NB4 (cell line): Measurements from ENCODE around the gene CDC42EP3.

Source experiments
- POLR2A ChIP-seq: IDR thresholded peaks from 2 replicates; pipeline ENCODE4 v1.6.1; 2011; ENCODE audit warnings: mild to moderate bottlenecking; ENCODE audit not compliant: insufficient read length; ENCODE audit errors: extremely low read depth
- TF ChIP-seq, protein P1 (sequence below): IDR thresholded peaks from one replicate; pipeline ENCODE4 v1.5.1; 2012; ENCODE audit warnings: low read depth, low read length
- TF ChIP-seq, protein P2 (sequence below): IDR thresholded peaks from 2 replicates; pipeline ENCODE4 v1.6.1; 2011; ENCODE audit warnings: low read depth, low read length

GRCh38 chr2:37630301-37630700, 41.1 kb downstream of the CDC42EP3 start:
- TF ChIP-seq, protein P1, sequence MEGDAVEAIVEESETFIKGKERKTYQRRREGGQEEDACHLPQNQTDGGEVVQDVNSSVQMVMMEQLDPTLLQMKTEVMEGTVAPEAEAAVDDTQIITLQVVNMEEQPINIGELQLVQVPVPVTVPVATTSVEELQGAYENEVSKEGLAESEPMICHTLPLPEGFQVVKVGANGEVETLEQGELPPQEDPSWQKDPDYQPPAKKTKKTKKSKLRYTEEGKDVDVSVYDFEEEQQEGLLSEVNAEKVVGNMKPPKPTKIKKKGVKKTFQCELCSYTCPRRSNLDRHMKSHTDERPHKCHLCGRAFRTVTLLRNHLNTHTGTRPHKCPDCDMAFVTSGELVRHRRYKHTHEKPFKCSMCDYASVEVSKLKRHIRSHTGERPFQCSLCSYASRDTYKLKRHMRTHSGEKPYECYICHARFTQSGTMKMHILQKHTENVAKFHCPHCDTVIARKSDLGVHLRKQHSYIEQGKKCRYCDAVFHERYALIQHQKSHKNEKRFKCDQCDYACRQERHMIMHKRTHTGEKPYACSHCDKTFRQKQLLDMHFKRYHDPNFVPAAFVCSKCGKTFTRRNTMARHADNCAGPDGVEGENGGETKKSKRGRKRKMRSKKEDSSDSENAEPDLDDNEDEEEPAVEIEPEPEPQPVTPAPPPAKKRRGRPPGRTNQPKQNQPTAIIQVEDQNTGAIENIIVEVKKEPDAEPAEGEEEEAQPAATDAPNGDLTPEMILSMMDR: no peak
- no peak for TF ChIP-seq POLR2A
- TF ChIP-seq, protein P2, sequence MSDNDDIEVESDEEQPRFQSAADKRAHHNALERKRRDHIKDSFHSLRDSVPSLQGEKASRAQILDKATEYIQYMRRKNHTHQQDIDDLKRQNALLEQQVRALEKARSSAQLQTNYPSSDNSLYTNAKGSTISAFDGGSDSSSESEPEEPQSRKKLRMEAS: no peak
